RWPE2 (cell line): ENCODE data around the gene LIMK1.

ENCODE experiments used
- ATAC-seq: fragments of 200-7000 bp; cut with Tn5 transposase; 3 replicates; pipeline ENCODE4 v1.9.1; 2021; ENCODE audit warnings: low read depth
- DNase-seq: peaks from one replicate; pipeline ENCODE4 v3.0.0-alpha.2; 2020; ENCODE audit warnings: low spot score
- H3K27ac ChIP-seq: fragments of 450-650 bp; 2 replicates; pipeline ENCODE4 v1.5.1; 2017; ENCODE audit warnings: mild to moderate bottlenecking; ENCODE audit not compliant: poor library complexity, severe bottlenecking
- H3K27me3 ChIP-seq: fragments of 250-450 bp; sonication (Bioruptor Pico); 2 replicates; pipeline ENCODE4 v1.5.1; 2021; ENCODE audit warnings: mild to moderate bottlenecking, moderate library complexity; ENCODE audit not compliant: insufficient read depth, poor library complexity, severe bottlenecking
- H3K36me3 ChIP-seq: fragments of 250-450 bp; sonication (Bioruptor Pico); 2 replicates; pipeline ENCODE4 v1.5.1; 2020; ENCODE audit warnings: low read depth, mild to moderate bottlenecking, moderate library complexity
- H3K4me1 ChIP-seq: fragments of 250-450 bp; sonication (Bioruptor Pico); 2 replicates; pipeline ENCODE4 v1.5.1; 2021; ENCODE audit warnings: mild to moderate bottlenecking, moderate library complexity; ENCODE audit not compliant: insufficient read depth, poor library complexity, severe bottlenecking
- H3K4me3 ChIP-seq: fragments of 250-450 bp; sonication (Bioruptor Pico); 2 replicates; pipeline ENCODE4 v1.5.1; 2021; ENCODE audit warnings: mild to moderate bottlenecking, moderate library complexity; ENCODE audit not compliant: severe bottlenecking
- H3K9me3 ChIP-seq: fragments of 250-450 bp; sonication (Bioruptor Pico); 2 replicates; pipeline ENCODE4 v1.5.1; 2021; ENCODE audit warnings: mild to moderate bottlenecking, moderate library complexity; ENCODE audit not compliant: severe bottlenecking
- TF ChIP-seq, protein P1 (sequence below): fragments of 450-650 bp; IDR thresholded peaks from one replicate; pipeline ENCODE4 v1.5.1; 2017; ENCODE audit warnings: mild to moderate bottlenecking, moderate library complexity; ENCODE audit not compliant: poor library complexity, severe bottlenecking

Gene LIMK1

GRCh38 chr7:74092321-74092963 is 8.8 kb downstream of the LIMK1 start:
- H3K4me1 ChIP-seq = peaks cover 13% of the 10 kb centered on the region
- peaks cover 9% of the 10 kb centered on the region for H3K9me3 ChIP-seq
- TF ChIP-seq, protein P1, sequence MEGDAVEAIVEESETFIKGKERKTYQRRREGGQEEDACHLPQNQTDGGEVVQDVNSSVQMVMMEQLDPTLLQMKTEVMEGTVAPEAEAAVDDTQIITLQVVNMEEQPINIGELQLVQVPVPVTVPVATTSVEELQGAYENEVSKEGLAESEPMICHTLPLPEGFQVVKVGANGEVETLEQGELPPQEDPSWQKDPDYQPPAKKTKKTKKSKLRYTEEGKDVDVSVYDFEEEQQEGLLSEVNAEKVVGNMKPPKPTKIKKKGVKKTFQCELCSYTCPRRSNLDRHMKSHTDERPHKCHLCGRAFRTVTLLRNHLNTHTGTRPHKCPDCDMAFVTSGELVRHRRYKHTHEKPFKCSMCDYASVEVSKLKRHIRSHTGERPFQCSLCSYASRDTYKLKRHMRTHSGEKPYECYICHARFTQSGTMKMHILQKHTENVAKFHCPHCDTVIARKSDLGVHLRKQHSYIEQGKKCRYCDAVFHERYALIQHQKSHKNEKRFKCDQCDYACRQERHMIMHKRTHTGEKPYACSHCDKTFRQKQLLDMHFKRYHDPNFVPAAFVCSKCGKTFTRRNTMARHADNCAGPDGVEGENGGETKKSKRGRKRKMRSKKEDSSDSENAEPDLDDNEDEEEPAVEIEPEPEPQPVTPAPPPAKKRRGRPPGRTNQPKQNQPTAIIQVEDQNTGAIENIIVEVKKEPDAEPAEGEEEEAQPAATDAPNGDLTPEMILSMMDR = no peak
- H3K27ac ChIP-seq = peak overlapping the region; percentile 86
- no peak overlapping the region for H3K4me3 ChIP-seq
- DNase-seq (no peak), ATAC-seq (no peak)
- H3K36me3 ChIP-seq = peaks cover 23% of the 10 kb centered on the region
- no peaks in the 10 kb centered on the region for H3K27me3 ChIP-seq

DNA sequence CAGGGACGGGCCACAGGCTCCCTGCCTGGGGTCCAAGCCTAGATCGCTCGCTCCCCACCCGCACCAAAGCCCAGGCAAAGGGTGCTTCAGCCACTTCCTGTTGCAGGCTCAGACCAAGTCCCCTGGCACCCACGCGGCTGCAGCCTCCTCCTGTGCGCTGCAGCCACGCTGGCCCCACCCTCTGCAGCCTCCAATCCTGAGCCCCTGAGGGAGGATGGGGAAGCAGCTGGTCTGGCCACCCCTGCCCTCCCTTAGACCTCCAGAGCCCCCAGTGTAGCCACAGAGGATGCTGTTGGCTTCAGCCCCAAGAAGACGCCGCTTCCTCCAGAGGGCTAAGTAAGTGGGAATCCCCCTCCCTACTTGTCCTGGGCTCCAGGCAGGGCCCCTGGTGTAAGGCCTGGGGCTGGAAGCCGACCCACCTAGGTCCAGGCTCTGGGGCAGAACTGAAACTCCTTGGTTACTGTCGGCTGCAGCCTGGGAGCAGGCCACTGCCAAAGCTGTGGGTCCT is 9.4 kb downstream of the LIMK1 start:
- H3K4me3 ChIP-seq = no peak overlapping the region
- H3K27me3 ChIP-seq = no peaks in the 10 kb centered on the region
- DNase-seq = no peak
- H3K4me1 ChIP-seq = peaks cover 16% of the 10 kb centered on the region
- peaks cover 9% of the 10 kb centered on the region for H3K9me3 ChIP-seq
- no peak for ATAC-seq
- H3K27ac ChIP-seq = peak overlapping the region; percentile 86
- TF ChIP-seq, protein P1 = no peak
- H3K36me3 ChIP-seq = peaks cover 21% of the 10 kb centered on the region

GRCh38 chr7:74093671-74094223 is 10.1 kb downstream of the LIMK1 start:
- peak; percentile 12 for ATAC-seq

DNA sequence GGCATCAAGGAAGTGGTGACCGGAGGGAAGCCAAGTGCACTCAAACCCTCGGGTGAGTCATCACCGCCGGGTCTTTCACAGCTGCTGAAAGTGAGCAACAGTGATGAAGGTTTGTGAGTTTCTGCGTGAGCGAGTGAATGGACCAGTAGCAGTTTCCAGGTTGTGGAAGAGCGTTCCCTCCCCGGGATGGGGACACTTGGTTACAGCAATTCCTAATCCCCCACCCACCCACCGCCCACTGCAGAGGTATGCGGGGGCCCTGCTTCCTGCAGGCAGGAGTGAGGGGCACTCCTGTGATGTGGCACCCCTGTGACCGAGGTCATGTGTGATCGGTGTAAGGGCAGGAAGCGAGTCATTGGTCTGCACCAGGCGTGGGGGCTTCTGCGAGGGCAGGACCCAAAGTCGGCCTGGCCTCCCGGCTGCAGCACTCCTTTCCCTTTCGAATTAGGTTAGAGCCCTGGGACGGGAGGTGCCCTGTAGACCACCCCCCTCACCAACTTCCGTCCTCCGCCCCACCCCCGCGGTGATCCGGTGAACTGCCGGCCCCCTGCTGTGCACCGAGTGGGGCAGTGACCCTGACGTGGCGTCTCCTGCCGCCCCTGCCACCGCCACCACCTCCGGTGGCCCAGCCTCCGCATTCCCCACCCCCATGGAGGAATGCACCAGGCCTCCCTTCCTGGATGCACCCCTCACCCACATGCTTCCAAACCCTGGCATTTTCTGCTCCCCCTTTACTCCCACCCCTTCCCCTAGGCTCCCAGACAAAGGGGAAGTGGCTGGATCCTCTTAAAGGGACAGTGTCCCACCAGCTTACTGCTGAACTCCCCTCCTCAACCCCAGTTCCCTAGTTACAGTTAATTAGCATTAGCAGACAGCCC is 10.9 kb downstream of the LIMK1 start:
- Histone ChIP-seq H3K4me3 (no peak overlapping the region), H3K4me1 (peaks cover 22% of the 10 kb centered on the region), H3K27ac (peak overlapping the region; percentile 86), H3K27me3 (no peaks in the 10 kb centered on the region), H3K9me3 (peaks cover 9% of the 10 kb centered on the region), H3K36me3 (peaks cover 26% of the 10 kb centered on the region)
- TF ChIP-seq, protein P1 = no peak
- ATAC-seq (peak; percentile 84), DNase-seq (peak; percentile 88)

More at GRCh38 chr7:74093671-74094223, 10.1 kb downstream of the LIMK1 start:
- DNase-seq = no peak
- no peak overlapping the region for H3K4me3 ChIP-seq
- H3K36me3 ChIP-seq = peaks cover 19% of the 10 kb centered on the region
- H3K4me1 ChIP-seq = peaks cover 22% of the 10 kb centered on the region
- peaks cover 9% of the 10 kb centered on the region for H3K9me3 ChIP-seq
- TF ChIP-seq, protein P1 = no peak
- H3K27me3 ChIP-seq = no peaks in the 10 kb centered on the region
- H3K27ac ChIP-seq = peak overlapping the region; percentile 86
